HG02840 (cell line): ENCODE results near the gene TARS3.
"Not testable (repeated sequence)": the region's sequence is repeated elsewhere in the genome, so short reads cannot be mapped to it uniquely, and the experiment has no call there.

Experiments
- ATAC-seq: cut with Tn5 transposase; IDR thresholded peaks from one replicate; pipeline ENCODE4 v1.9.1; 2021; ENCODE audit warnings: mild to moderate bottlenecking, moderate library complexity, moderate number of reproducible peaks; ENCODE audit not compliant: unreplicated experiment, low FRiP score

TARS3 gene

GRCh38 chr15:101633356-101633755, 90.9 kb downstream of the TARS3 start:
- no peak for ATAC-seq

DNA sequence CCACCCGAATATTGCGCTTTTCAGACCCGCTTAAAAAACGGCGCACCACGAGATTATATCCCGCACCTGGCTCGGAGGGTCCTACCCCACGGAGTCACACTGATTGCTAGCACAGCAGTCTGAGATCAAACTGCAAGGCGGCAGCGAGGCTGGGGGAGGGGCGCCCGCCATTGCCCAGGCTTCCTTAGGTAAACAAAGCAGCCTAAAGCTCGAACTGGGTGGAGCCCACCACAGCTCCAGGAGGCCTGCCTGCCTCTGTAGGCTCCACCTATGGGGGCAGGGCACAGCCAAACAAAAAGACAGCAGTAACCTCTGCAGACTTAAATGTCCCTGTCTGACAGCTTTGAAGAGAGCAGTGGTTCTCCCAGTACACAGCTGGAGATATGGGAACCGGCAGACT, 97.5 kb downstream of the TARS3 start:
- not testable (repeated sequence) for ATAC-seq

GRCh38 chr15:101625980-101626379, 98.3 kb downstream of the TARS3 start:
- no peak for ATAC-seq

- ATAC-seq = no peak
These were observed 99.1 kb downstream of the TARS3 start for GRCh38 chr15:101625184-101625583.

GRCh38 chr15:101623367-101624304, 100.6 kb downstream of the TARS3 start:
- ATAC-seq = no peak

GRCh38 chr15:101621961-101622360, 102.3 kb downstream of the TARS3 start:
- no peak for ATAC-seq

DNA sequence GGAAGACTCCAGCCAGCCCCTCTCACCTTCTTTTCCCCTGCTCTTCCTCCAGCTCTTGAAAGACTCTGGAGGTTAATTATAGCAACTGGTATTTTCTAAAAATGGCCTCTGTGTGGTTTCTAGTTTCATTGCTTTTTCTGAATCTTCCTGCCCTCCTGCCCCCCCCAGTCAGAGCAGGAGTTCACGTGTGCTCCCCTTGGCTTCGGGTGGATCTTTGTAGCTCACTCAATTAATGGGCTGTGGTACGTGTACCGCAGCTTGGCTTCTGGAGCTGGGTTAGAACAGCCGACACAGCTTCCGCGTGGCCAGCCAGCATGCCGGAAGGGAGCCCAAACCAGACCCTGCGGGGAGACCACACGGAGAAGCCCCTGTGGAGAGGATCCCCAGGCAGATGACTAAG, 103.6 kb downstream of the TARS3 start:
- ATAC-seq = no peak

DNA sequence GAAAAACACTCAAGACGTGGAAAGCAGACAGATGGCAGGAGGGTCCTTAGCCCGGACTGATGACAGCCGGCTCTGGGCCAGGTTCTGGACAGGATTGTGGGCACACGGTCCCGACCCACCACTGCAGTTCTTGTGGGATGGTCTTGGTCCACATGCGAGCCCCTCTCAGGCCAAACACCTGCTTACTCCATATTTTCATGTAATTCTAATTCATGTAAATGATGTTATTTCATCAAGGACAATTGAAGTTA, 104.7 kb downstream of the TARS3 start:
- ATAC-seq = no peak

GRCh38 chr15:101618851-101619614, 105.2 kb downstream of the TARS3 start:
- ATAC-seq = no peak

DNA sequence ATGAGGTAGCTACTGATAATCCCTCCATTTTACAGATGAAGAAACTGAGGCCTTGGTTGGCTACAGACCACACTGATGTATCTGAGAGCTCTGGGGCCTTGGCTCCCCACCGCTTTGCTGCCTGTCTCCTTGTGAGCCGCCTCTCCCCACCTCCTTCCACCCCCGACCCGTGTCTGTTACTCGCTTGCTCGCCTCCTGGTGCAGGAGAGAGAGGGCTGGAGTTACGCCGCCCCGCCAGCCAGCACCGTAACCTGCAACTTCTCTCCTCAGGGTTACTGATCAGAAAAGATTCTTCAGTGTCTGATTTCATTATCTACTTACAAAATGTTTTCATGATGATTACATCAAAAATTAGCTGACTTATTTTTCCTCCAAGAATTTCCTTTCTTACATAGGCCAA, 106.2 kb downstream of the TARS3 start:
- no peak for ATAC-seq

DNA sequence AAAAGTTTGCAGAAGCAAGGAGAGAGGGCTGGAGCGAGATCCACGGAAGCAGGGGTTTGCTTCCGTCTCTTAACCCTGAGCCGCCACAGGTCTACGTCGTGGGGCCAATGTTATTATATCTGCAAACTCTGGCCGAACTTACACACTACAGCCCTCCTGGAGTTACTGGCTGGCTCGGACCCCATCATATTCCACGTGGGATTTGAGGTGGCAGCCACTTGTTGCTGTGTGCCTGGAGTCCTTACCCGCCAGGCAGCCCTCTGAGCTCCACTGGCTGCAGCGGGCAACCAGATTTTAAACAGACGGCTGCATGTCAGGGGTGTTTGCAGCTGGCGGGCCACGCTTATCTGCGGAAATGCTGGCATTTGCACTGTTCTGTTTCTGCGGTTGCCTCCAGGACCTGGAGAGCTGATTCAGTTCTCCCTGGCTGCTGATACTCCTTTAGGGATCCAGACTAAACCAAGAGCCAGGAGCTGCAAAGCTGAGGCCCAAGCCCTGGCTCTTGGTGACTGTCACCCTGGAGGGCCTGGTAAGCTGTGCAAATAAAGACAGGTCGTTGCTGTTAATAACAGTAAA, 106.8 kb downstream of the TARS3 start:
- no peak for ATAC-seq

DNA sequence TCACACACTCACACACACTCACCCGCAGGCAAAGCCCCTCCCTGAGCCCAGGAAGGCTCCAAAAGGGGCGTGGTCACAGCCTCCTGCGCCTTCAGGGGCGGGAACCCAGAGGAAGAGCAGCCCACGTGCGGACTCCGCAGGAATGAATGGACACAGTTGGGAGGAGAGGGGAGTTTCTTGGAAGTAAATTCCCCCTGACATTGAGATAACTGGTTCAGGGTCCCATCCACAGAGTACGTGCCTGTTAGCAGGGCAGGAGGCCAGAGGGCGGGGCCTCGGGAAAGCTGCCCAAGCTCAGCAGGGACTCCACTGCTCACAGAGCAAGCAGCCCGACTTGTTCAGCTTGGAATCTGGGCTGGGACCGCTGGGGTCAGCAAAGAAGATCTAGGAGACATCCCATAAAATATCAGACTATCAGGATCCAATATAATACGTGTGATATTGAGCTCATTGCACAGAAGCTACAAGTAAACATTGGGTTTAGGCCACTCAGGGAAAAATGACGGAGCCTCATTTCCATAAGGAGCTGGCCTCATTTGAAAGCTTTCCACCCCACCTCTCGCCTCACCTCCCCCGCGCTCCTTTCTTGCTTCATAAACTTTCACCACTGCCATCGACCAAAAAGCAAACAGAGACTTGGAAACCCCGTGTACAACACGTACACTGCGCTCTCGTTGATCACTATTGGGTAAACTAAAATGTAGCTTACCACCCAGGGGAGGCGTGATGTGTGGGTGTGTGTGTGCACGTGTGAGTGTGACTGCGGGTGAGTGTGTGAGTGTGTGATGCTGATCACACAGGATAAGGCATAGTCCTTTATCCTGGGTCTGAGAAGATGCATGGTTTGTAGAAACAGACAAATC, 108.1 kb downstream of the TARS3 start:
- no peak for ATAC-seq

- ATAC-seq = no peak
These were observed 108.8 kb downstream of the TARS3 start for GRCh38 chr15:101615414-101615985.

- ATAC-seq = no peak
These were observed 109.5 kb downstream of the TARS3 start for GRCh38 chr15:101614761-101615160.

DNA sequence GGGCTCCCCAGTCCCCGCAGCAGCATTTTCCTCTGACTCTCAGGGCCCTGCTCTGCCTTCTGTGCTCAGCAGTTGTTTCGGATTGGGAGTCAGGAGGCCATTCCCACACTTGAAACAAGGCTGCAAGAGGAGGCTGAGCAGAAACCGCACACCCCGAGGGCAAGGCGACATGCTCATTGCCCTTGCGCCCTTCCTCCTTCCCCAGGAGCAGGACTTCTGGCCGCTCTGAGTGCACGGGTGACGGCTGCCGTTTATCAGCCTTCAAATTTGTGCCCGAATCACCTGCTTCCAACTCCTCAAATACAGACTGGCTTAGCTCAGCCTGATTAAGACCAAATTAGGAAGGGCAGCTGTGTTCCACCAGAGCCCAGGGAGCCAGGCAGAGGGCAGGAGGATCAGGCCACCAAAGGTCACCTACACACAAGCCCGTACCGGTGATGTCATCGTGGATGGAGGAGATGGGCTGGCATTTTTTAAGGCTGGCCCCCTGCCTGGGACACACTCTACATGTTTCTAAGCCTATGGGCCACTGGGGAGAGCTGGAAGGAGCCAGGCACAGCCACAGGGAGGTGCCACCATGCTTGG, 110.2 kb downstream of the TARS3 start:
- ATAC-seq = no peak

DNA sequence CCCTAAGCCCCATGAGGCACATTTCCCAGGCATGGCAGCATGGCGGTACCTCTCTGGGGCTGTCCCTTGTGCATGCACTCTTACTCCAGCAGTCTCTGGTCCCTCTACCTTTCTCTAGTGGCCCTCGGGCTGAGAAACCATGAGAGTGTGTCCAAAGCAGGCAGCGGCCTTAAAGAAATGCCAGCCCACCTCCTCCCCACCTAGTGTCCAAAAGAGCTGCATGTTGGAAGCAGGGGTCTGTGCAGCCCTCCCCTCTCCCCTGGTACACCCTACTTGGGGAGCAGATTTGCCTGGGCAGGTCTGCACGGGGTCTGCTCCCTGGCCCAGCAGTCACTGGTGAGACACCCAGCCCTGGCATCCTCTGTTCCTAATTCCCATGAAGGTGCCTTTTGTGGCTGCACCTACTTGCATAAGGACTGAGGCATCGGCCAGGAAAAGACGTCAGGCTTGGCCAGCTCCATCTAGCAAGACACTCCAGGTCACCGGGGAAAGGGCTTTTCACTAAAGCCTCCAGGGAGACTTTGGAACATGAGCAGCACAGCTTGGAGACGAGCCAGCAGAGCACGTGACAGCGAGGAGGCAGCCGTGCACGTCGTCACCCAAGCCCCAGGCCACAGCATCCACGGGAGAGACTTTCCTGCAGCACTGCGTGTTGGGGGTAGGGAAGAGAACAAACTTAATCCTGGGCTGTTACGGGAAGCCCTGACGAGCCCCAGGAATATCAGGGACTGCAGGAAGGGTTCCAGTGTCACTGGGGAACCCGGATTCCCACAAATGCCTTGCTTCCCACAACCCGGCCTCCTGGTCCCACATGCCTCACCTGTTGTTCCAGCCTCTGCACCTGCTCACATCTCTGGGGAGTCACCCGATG, 110.9 kb downstream of the TARS3 start:
- no peak for ATAC-seq

DNA sequence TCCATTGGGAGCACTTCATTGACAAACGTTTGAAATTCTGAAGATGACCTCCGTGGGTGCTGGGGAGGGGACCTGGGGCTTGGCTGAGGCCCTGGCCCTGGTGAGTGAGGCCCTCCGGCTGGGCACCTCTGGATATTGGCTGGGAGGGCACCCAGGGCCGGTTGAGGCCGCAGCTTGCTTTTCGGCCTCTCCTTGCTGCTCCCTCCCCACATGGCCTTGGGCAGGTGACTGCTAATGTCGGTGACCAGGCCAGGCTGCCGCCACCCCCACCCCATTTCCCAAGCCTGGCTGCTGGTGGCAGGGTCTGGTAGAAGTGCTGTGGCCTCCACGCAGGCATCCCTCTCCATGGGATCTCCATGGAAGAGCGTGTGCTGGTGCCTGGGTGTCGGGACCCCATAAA, 111.6 kb downstream of the TARS3 start:
- no peak for ATAC-seq

DNA sequence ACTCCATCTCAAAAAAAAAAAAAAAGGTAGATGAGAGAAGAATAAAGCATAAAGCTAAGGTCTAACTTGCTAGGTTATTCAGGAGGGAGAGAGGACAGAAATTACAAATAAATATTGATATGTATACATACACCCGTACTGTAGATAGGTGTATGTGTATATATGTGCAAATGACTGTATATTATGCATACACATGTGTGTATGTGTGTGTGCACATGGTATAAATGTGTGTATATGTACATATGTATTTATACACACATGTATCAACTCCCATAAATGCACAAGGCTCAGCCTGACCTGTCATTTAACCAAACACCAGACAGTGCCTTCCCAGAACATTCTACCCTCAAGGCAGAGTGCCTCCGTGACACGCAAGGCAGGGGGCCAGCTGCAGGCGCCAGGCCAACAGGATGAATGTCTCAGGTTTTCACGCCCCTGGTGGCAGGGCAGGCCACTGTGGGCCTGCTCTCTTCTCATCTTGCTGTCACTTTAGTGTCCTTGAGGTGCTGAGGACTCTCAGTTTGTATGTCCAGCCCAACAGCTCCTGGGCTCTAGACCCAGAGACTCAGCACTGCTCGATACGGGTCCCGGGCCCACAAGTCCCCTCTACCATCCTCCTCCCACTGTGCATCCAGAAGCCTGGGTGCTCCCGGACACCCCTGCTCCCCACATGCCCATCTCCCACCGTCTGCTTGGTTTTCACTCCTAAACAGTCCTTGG, 112.5 kb downstream of the TARS3 start:
- ATAC-seq = no peak
